Endothelial cell of umbilical vein (primary cell): Measurements from ENCODE around the gene FURIN. TPM values are rescaled to one million over a fixed set of nuclear protein-coding genes. Genes with fewer than 3 reads are reported as not detected.

Experiments used
- BruUV-seq: library from RNA; stranded (reverse); fragments of 400-500 nt; replicated peaks from 2 replicates; lab custom pipeline; 2021; lab: Mats Ljungman, UMichigan
- CTCF ChIA-PET: fragments of 300-600, 350-600 bp; sonication (Branson Sonifier 250); formaldehyde crosslinking; loops from one replicate; lab custom pipeline; 2021; ENCODE audit warnings: antibody characterized with exemption, inconsistent platforms; lab: Charles Lee
- POLR2A ChIA-PET: fragments of 300-600, 350-600 bp; sonication (Branson Sonifier 250); formaldehyde crosslinking; loops from one replicate; lab custom pipeline; 2021; ENCODE audit warnings: antibody characterized with exemption, inconsistent platforms; lab: Charles Lee
- DNase-seq: peaks from one replicate; pipeline ENCODE4 v3.0.0-alpha.2; 2011; ENCODE audit warnings: low read depth, low spot score
- FAIRE-seq: peaks from 2 replicates; lab custom pipeline; 2011; peaks lifted over from hg19 to GRCh38; lab: Jason Lieb, UNC
- H2AFZ ChIP-seq: 2 replicates; pipeline ENCODE4 v1.6.0; 2012; ENCODE audit warnings: low read depth, low read length, control low read depth, inconsistent platforms
- H3K27ac ChIP-seq: 2 replicates; pipeline ENCODE4 v1.5.1; 2011; ENCODE audit warnings: low read depth, mild to moderate bottlenecking, control low read depth, low read length, moderate library complexity; ENCODE audit not compliant: insufficient read depth
- H3K27me3 ChIP-seq, 2 experiments: 2 replicates each; pipeline versions ENCODE4 v1.6.0 to v1.6.1; 2011; ENCODE audit warnings: low read length in 2 of 2, mixed read lengths in 1 of 2; ENCODE audit not compliant: control insufficient read depth in 2 of 2, insufficient read depth in 2 of 2
- H3K36me3 ChIP-seq, 2 experiments: 2 replicates in 1 of 2; 3 replicates in 1 of 2; pipeline ENCODE4 v1.5.1; 2011; ENCODE audit warnings: low read length in 2 of 2, mild to moderate bottlenecking in 1 of 2, moderate library complexity in 1 of 2; ENCODE audit not compliant: control insufficient read depth in 2 of 2, insufficient read depth in 2 of 2; ENCODE audit errors: extremely low read depth in 1 of 2
- H3K4me1 ChIP-seq: 3 replicates; pipeline ENCODE4 v1.5.1; 2011; ENCODE audit warnings: mild to moderate bottlenecking, low read length; ENCODE audit not compliant: control insufficient read depth, insufficient read depth; ENCODE audit errors: extremely low read depth
- H3K4me2 ChIP-seq: 2 replicates; pipeline ENCODE4 v1.6.1; 2011; ENCODE audit warnings: low read length, control low read depth, mixed read lengths; ENCODE audit not compliant: insufficient read depth
- H3K4me3 ChIP-seq, 3 experiments: fragments of 200-600 bp in 1 of 3; sonication (generic), shearing (Covaris generic) in 1 of 3; replicated peaks in 1 of 3; 2 replicates each; pipeline ENCODE4 v1.5.1; 2011 to 2016; ENCODE audit warnings: control low read depth in 3 of 3, low read length in 3 of 3, mild to moderate bottlenecking in 2 of 3, inconsistent platforms in 1 of 3, low read depth in 1 of 3, moderate library complexity in 1 of 3; ENCODE audit not compliant: insufficient read depth in 1 of 3
- H3K79me2 ChIP-seq: 2 replicates; pipeline ENCODE4 v1.6.0; 2012; ENCODE audit warnings: low read length, inconsistent platforms; ENCODE audit not compliant: control insufficient read depth, insufficient read depth
- H3K9ac ChIP-seq: replicated peaks from 2 replicates; pipeline ENCODE3; 2011; ENCODE audit warnings: low read length, control low read depth; ENCODE audit not compliant: insufficient read depth; ENCODE audit errors: extremely low read depth
- H3K9me1 ChIP-seq: replicated peaks from 3 replicates; pipeline ENCODE4 v1.6.0; 2011; ENCODE audit warnings: mild to moderate bottlenecking, low read length; ENCODE audit not compliant: control insufficient read depth, insufficient read depth; ENCODE audit errors: extremely low read depth
- H3K9me3 ChIP-seq: replicated peaks from 2 replicates; pipeline ENCODE4 v1.5.1; 2012; ENCODE audit warnings: low read length, inconsistent platforms; ENCODE audit not compliant: control insufficient read depth, insufficient read depth
- H4K20me1 ChIP-seq: replicated peaks from 2 replicates; pipeline ENCODE3; 2011; ENCODE audit warnings: mild to moderate bottlenecking, low read length; ENCODE audit not compliant: control insufficient read depth, insufficient read depth; ENCODE audit errors: extremely low read depth
- CTCF ChIP-seq, 2 donors: IDR thresholded peaks; 1 replicate in 1 of 2; 2 replicates in 1 of 2; pipeline ENCODE4 v1.5.1; 2011; ENCODE audit warnings: low read length in 2 of 2, mild to moderate bottlenecking in 2 of 2, moderate library complexity in 2 of 2, control low read depth in 1 of 2, inconsistent platforms in 1 of 2, low read depth in 1 of 2; ENCODE audit not compliant: insufficient read depth in 1 of 2; ENCODE audit errors: extremely low read depth in 1 of 2
- GATA2 ChIP-seq: IDR thresholded peaks from 2 replicates; pipeline ENCODE4 v1.7.0; 2011; ENCODE audit warnings: low read depth, mild to moderate bottlenecking, moderate library complexity, mixed read lengths, low read length; ENCODE audit not compliant: insufficient read length, insufficient read depth
- dilution Hi-C: fragments of 300-500 bp; cut with MboI; formaldehyde crosslinking; loops from one replicate; pipeline ENCODE4 v1.15.0; 2019; ENCODE audit warnings: low sequenced_read_pairs; ENCODE audit not compliant: extremely low pct_ligation_motif_present
- intact Hi-C: fragments of 100-400 bp; cut with micrococcal nuclease; formaldehyde crosslinking; loops from one replicate; pipeline ENCODE4 v1.10.0; 2022
- polyA plus RNA-seq, 4 experiments: library from polyadenylated mRNA; depleted of rRNA in 3 of 4; stranded (reverse) in 3 of 4; unstranded in 1 of 4; fragments of >200 nt; gene quantifications; 2 replicates each; pipeline versions ENCODE4 v1.2.1 to v1.2.3, GENCODE V29; 2011 to 2012; ENCODE audit warnings: missing spikeins in 1 of 4
- total RNA-seq: library from RNA; stranded (reverse); gene quantifications from 2 replicates; pipeline ENCODE4 v1.2.3, GENCODE V29; 2021

The FURIN gene
- total and polyA plus RNA-seq, 2 donors (not counting 3 experiments of a cell fraction or from before 2014, with no cell fraction given) = 77.4 to 131 TPM

GRCh38 chr15:90885432-90886290 lies 17.3 kb downstream of the FURIN start:
- Histone ChIP-seq H3K4me1 (peaks cover 24% of the 10 kb centered on the region), H3K9ac (peak overlapping the region; percentile 80), H3K27ac (peak overlapping the region; percentile 4), H3K27me3 (no peaks in the 10 kb centered on the region), H4K20me1 (no peaks in the 10 kb centered on the region), H3K4me2 (peak overlapping the region; percentile 27), H3K79me2 (peaks cover 15% of the 10 kb centered on the region), H3K4me3 (peak overlapping the region in 2 of 3 experiments; percentile 46 to 70), H2AFZ (no peak overlapping the region), H3K9me3 (no peaks in the 10 kb centered on the region), H3K36me3 (peaks cover 3 to 27% of the 10 kb centered on the region in 2 experiments), H3K9me1 (no peaks in the 10 kb centered on the region)
- TF ChIP-seq GATA2 (no peak), CTCF (IDR thresholded peaks at IDR 0.05; ENCODE audit: extremely low read depth in 1 of 2, insufficient read depth in 1 of 2, low read depth in 1 of 2, low read length in 2 of 2) (peak; percentile 96 to 98)
- dilution Hi-C loops = no loop called here
- ChIA-PET POLR2A (interaction anchor here (0.7 kb wide), 1 partner anchor 549 kb away, joined by 3 read pairs; no protein-coding TSS in a partner anchor), CTCF (interaction anchor here (0.6 to 3.9 kb wide), 49 partner anchors 10 to 636 kb away, joined by 3 to 237 read pairs (median 4); partner anchors contain the start of genes BLM, MAN2A2, TTLL13 and UNC45A)
- DNase-seq (peak; percentile 72), FAIRE-seq (peak; percentile 87)
- BruUV-seq = TSS peak; percentile 20
- intact Hi-C loops = loop anchor here (1.0 to 10.0 kb wide), 8 partner anchors 49 to 565 kb away; partner anchors contain the start of gene BLM
